ENCODE measurements around the gene TRPM5.

DNA sequence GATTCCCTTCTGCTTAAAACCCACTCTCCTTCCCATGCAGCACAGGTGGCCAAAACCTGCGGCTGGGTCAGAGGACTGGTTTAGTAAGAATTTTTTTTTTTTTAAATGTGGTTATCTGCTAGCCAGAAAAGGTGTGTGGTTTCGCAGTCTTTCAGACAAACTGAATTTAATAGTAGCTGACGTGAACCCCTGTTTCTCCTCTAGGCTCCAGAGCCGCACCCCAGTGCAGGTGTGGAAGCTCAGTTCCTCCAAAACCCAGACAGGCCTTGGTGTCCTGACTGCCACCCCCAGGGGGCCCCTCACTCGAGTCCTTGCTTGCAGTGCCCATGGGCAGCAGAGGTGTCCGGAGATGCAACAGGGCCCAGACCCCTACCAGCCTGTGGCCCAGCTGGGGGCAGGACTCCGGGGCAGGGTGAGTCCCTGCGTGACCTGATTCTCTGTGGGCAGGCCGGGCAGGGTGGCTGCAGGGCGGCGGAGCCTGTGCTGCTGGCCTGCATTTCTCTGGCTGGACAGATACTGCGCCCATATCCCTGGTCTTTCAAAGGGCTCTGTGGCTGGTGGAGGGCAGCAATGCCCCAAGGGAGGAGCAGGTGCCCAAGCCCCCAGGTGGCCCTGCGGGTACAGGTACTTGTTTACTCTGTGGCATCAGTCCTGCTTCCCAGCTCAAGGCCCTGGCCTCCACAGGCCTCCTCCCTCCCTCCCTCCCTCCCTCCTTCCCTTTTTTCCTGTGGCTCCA, 15.7 kb upstream of the TRPM5 start:
- TF ChIP-seq, protein P1, sequence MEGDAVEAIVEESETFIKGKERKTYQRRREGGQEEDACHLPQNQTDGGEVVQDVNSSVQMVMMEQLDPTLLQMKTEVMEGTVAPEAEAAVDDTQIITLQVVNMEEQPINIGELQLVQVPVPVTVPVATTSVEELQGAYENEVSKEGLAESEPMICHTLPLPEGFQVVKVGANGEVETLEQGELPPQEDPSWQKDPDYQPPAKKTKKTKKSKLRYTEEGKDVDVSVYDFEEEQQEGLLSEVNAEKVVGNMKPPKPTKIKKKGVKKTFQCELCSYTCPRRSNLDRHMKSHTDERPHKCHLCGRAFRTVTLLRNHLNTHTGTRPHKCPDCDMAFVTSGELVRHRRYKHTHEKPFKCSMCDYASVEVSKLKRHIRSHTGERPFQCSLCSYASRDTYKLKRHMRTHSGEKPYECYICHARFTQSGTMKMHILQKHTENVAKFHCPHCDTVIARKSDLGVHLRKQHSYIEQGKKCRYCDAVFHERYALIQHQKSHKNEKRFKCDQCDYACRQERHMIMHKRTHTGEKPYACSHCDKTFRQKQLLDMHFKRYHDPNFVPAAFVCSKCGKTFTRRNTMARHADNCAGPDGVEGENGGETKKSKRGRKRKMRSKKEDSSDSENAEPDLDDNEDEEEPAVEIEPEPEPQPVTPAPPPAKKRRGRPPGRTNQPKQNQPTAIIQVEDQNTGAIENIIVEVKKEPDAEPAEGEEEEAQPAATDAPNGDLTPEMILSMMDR (IDR thresholded peaks at IDR 0.05): no peak
- TF ChIP-seq EZH2phosphoT487 (IDR thresholded peaks at IDR 0.05; ENCODE audit: borderline replicate concordance, low read depth) (no peak), ELF1 (IDR thresholded peaks at IDR 0.05) (no peak), FOXM1 (IDR thresholded peaks at IDR 0.05; ENCODE audit: low read depth) (no peak), EP300 (IDR thresholded peaks at IDR 0.05; ENCODE audit: borderline replicate concordance in 1 of 2, low read depth in 1 of 2, low read length in 1 of 2) (no peak), TAF1 (IDR thresholded peaks at IDR 0.05; ENCODE audit: borderline replicate concordance, low read depth, low read length) (no peak)

Measured in SK-N-SH (cell line).